GM21360 (cell line): ENCODE data around the gene HSFX3.
"Not testable (repeated sequence)": the region's sequence is repeated elsewhere in the genome, so short reads cannot be mapped to it uniquely, and the experiment has no call there.

Source experiments
- ATAC-seq: cut with Tn5 transposase; IDR thresholded peaks from one replicate; pipeline ENCODE4 v1.9.1; 2021; ENCODE audit warnings: mild to moderate bottlenecking, moderate library complexity; ENCODE audit not compliant: unreplicated experiment

HSFX3 gene

DNA sequence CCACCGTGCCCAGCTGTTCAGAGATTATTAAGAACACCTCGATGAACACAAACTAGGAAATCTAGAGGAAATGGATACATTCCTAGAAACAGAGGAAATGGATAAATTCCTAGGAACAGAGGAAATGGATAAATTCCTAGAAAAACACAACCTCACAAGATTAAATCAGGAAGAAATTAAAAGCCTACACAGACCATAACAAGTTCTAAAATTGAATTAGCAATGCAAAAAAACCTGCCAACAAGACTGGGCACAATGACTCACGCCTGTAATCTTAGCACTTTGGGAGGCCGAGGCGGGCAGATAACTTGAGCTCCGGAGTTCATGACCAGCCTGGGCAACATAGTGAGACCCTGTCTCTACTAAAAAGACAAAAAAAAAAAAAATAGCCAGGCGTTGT is 31.5 kb downstream of the HSFX3 start:
- no peak for ATAC-seq

DNA sequence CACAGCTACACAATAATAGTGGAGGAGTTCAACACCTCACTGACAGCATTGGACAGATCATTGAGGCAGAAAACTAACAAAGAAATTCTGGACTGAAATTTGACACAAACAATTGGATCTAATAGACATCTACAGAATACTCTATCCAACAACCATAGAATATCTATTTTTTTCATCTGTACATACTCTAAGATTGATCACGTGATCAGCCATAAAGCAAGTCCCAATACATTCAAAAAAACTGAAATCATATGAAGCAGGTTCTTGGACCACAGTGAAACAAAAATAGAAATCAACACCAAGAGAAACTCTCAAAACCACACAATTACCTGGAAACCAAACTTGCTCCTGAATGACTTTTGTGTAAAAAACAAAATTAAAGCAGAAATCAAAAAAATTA is 32.4 kb downstream of the HSFX3 start:
- no peak for ATAC-seq

DNA sequence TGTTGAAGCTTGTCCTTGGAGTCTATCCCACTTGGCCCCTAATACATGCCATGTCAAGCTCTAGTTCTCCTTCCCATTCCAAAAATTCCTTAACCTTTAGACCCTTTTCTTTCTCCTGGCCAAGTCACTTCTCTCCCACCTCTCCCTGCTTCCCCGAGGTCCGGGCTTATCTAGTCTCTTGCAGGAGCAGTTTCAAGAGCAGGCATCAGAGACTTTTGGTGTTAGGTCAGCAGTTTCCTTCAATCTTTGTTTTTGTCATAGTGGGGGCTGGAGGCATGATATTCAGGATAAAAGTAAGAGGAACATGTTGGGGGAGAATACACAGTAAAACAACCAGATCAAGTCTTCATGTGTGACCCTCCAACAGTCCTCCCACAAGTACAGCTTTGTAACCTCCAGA is 33.1 kb downstream of the HSFX3 start:
- no peak for ATAC-seq

- no peak for ATAC-seq
Observed at GRCh38 chrX:149515954-149516602, 33.6 kb downstream of the HSFX3 start.

DNA sequence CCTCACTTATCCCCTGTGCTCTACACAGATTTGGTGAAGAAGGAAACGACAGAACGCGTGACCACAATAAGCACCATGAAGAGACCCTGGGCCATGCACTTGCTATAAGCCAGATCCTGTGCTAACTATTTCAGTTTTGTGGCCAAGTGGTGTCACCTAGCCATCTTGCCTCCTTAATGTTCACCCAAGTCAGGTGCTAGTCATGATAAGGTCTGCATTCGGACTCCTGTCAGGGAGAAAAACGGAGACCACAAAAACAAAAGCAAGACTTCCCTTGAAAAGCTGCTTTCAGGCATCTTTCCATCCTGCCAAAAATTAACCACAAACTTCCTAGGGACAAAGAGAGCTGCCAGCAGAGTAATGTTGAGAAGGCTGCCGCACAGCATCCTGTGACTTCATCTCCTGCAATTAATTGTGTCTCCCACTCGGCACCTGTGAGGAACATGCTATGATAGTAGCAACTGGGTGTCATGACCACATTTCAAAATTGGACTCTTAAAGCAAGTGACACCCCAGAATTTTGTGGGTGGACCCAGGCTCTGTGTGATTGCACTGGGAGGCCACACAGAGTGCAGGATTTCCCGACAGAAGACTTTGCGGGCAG is 35.8 kb downstream of the HSFX3 start:
- ATAC-seq = no peak

- ATAC-seq = peak; percentile 83
Observed at GRCh38 chrX:149512225-149512885, 37.4 kb downstream of the HSFX3 start.

GRCh38 chrX:149511081-149511480 is 38.6 kb downstream of the HSFX3 start:
- no peak for ATAC-seq

GRCh38 chrX:149510386-149510785 is 39.3 kb downstream of the HSFX3 start:
- peak; percentile 42 for ATAC-seq

DNA sequence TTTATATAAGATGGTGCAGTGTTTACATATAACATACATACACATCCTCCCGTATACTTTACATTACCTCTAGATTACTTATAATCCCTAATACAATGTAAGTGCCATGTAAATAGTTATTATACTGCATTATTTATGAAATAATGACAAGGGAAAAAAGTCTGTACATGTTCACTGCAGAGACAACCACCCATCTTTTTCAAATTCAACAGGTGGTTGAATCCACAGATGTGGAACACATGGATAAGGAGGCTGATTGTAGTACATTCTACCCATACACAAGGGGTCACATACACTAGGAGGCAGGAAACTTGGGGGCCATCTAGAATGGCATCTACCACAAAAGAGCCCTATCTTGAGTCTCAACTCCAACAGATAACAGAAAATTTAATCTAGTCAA is 41.3 kb downstream of the HSFX3 start:
- ATAC-seq = no peak

DNA sequence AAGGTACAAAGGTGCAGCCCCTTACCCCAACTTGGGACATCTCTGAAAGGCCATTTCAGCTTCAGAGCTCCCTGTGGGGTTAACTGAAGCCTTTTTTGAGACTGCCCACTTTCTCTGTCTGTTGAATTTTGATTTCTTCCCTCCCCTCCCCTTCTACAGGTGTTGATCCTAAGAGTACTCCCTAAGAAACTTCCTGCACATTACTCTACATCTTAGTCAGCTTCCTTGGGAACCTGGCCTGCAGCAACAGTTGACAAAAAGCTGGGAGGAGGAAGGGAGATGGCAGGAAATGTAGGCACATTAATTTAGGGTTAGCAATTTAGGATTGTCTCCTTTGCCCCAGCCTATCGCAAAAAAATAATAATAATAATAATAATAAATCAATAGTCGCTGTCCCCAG is 43.4 kb downstream of the HSFX3 start:
- no peak for ATAC-seq

- ATAC-seq = no peak
Observed at GRCh38 chrX:149505671-149506070, 44.1 kb downstream of the HSFX3 start.

DNA sequence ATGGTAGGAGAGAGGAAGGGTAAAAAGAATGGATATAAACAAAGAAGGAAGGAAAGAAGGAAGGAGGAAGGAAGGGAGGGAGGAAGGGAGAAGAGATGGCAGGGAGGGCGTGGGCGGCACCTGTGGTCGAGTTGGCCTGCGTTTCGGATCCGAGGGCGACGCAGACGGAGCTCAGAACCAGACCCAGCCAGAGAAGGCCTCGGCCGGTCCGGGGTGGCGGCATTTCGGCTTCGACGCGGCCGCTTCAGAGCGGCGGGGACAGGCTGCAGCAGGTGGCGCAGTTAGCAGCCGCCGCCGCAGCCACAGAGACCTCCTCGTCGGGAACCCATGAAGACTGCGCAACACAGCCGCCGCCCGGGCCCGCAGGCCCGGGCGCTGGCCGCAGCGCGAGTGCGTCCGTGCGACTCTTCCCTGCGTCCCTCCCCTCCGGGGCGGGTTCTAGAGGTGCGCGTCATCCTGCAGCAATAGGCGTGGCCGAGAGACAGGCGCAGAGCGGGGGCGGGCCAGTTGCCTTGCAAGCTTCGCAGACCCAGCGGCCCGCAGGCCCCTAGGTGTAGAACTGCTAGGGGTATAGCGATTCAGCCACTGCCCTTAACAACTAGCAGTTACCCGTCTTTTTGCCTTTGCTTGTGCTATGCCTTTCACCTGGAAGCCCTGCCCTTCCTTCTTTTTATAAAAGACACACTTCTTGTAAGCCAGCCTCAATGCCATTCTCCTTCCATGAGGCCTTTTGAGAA is 44.6 kb downstream of the HSFX3 start, which contains the start of gene IDS:
TSS of gene IDS (minus strand) at position 392 of the 737 bp plus-strand sequence. CDS start at position 223, 169 bp downstream.
- peak; percentile 69 for ATAC-seq

GRCh38 chrX:149504226-149504914 is 45.4 kb downstream of the HSFX3 start:
- ATAC-seq = peak; percentile 50

DNA sequence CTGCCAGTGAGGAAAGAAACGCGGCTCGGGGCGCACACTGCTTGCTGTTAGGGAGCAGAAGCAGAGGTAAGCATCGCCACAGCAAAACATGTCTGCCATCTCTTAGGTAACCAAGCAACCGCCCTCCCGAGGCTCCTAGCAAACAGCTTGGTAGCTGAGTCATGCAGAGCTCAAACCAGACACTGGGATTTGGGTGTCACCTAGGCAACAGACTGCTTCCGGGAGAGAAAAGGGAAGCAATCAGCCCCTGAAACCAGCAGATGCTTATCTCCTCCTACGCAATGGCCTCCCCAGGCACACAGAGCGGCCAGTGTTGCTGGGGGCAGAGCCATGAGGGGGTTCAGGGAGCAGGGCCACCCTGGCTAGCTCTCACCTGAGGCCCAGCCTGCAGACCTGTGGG is 46.3 kb downstream of the HSFX3 start:
- peak; percentile 72 for ATAC-seq

- ATAC-seq = not testable (repeated sequence)
Observed at GRCh38 chrX:149502923-149503322, 46.8 kb downstream of the HSFX3 start.

DNA sequence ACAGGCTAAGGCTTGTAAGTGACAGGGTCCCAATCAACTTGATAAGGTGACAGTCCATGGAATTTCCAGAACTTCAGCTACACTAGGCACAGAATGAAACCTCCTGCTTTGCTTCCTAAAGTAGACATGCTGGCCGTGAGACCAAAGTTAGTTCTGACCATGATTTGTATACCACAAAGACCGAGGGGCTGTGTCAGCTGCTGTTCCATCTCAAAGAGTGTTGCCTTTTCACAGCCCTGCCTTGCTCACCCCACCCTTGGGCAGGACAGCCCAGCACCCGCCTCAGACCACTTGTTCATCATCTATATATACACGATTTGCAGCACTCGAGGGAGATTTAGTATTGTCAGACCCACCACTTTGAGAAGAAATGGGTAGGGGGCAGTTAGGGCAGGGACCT is 50.0 kb downstream of the HSFX3 start:
- ATAC-seq = no peak

GRCh38 chrX:149498767-149499166 is 51.0 kb downstream of the HSFX3 start:
- no peak for ATAC-seq
